GM12872 (cell line): ENCODE data around the gene SLC22A15.

Experiments
- TF ChIP-seq, protein P1 (sequence below): IDR thresholded peaks from 3 replicates; pipeline ENCODE4 v1.5.1; 2011; ENCODE audit warnings: low read depth, mild to moderate bottlenecking, low read length, moderate library complexity; ENCODE audit not compliant: insufficient read depth

SLC22A15 gene

DNA sequence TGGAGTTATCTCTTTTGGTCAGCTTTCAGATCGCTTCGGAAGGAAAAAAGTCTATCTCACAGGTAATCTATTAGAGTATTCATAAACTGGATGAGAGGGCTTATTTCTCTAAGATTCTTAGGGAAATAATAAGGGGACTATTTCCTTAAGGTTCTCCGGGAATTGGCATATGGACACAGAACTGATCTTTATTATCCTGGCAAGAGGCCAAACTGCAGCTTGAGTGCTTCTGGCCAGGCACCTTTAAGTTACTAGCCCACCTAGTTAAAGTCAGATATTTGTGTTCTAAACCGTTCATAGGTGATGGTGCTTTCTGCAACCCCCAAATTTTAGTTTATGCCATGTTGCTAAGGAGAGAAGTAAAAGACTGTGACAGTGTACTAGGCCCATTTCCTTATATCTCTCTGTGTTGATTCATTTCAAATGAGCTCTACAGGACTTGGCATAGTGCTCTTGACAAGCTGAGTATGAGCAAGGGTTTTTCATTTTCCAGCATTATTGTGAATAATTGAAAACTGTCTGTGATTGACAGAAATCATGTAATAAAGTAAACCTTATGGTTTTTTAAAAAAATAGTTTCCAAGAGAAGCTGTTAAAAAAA is 43.4 kb downstream of the SLC22A15 start:
- TF ChIP-seq, protein P1, sequence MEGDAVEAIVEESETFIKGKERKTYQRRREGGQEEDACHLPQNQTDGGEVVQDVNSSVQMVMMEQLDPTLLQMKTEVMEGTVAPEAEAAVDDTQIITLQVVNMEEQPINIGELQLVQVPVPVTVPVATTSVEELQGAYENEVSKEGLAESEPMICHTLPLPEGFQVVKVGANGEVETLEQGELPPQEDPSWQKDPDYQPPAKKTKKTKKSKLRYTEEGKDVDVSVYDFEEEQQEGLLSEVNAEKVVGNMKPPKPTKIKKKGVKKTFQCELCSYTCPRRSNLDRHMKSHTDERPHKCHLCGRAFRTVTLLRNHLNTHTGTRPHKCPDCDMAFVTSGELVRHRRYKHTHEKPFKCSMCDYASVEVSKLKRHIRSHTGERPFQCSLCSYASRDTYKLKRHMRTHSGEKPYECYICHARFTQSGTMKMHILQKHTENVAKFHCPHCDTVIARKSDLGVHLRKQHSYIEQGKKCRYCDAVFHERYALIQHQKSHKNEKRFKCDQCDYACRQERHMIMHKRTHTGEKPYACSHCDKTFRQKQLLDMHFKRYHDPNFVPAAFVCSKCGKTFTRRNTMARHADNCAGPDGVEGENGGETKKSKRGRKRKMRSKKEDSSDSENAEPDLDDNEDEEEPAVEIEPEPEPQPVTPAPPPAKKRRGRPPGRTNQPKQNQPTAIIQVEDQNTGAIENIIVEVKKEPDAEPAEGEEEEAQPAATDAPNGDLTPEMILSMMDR = no peak

DNA sequence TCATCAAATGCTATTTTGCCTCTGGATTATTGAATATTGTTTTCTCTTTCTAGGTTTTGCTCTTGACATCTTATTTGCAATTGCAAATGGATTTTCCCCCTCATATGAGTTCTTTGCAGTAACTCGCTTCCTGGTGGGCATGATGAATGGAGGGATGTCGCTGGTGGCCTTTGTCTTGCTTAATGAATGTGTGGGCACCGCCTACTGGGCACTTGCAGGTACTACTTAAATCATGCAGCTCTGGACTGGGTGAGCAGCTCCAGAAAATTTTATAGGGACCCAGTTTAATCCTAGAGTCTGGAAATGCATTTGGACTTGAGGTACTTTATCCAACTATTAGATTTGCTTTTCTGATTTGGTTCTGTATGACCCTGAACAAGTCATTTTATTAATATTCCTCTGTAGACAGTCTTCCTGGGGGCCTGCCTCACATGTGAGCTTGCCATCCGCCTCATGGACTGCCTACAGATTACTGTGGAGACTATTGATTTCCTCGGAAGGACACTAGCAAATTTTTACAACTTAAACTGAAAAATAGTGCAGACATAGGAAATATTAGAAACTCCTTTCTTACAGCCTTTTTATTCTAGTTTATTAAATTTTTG is 44.5 kb downstream of the SLC22A15 start:
- TF ChIP-seq, protein P1 = peak; percentile 84

DNA sequence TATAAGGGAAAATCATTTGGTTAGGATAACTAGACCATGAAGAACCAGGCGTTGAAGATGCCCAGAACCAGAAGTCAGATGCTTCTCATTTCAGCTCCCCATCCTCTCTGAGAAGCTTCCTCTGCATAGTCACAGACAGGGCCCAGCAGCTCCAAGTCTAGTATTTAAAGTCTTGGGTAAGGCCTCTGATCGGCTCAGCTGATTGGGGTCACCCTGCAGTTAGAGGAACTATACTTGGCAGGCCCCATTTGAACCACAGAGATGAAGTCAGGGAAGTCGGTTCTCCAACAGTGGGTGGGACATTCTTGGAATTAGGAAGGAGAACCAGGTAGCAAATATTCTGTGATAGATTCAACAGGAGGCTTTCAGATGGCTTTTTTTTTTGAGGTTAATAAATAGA is 48.3 kb downstream of the SLC22A15 start:
- TF ChIP-seq, protein P1 = no peak

DNA sequence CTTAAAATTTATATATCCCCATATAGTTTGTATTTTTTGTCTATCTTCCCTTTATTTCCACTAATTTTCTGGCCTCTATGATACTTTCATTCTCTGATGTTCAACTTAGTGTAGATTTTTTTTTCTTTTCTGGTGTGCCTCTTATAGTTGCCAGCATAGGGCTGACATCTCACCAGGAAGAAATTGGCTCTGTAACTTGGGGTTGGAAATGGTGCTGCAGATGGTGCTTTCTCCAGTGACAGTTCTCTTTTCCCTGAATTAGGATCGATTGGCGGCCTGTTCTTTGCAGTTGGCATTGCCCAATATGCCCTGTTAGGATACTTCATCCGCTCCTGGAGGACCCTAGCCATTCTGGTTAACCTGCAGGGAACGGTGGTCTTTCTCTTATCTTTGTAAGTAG is 50.3 kb downstream of the SLC22A15 start:
- TF ChIP-seq, protein P1 = no peak

DNA sequence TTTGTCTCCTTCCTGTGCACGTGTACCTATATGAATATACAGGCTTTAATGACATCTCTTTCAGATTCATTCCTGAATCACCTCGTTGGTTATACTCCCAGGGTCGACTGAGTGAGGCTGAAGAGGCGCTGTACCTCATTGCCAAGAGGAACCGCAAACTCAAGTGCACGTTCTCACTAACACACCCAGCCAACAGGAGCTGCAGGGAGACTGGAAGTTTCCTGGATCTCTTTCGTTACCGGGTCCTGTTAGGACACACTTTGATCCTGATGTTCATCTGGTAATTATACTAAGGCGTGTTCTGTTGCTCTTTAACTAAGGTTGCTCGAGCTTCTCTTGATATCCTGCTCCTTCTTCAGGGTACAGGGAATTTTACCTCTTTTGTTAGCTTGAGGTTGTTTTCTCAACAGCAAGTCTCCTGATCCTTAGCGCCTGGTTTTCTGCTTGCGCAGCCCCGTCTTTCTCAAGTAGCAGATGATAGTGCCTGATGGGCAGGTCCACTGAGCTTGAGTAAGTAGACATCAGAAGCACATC is 55.1 kb downstream of the SLC22A15 start:
- TF ChIP-seq, protein P1 = no peak

DNA sequence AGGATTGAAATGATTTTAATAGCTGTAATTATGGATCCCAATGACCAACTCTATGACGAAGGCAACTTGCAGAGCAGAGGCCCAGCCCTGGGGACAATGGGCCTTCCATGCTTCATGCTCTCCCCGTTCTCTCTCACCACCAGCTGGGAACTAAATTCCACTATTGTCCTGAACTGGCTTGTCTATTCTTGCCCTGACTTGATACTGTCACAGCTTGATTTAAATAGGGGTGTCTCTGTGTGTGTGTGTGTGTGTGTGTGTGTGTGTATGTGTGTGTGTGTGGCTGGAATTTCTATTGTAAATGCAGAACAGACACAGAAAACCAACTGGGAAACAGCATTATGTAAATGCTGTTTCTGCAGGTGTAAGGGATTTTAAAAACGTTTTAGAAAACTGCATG is 57.0 kb downstream of the SLC22A15 start:
- TF ChIP-seq, protein P1 = no peak

DNA sequence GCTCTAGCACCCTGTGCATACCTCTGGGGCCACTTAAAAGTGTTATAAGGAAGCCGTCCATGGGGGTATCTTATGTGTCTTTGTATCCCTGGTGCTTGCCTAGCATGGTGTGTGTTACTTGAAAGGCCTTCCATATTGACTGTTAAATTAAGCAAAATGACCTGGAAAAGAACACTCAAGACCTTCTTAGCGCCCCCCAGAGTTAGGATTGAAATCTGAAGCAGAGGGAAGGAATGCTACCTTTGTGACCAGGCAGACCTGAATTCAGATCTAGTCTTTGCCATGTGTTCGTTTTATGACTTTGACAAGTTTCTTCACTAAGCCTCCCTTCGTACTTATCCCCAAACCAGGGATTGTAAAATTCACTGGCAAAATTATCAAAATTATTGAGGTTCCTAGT is 59.9 kb downstream of the SLC22A15 start:
- TF ChIP-seq, protein P1 = no peak
